Measurements from ENCODE around the gene CTXN2.

GRCh38 chr15:48185529-48185928, 5.9 kb upstream of the CTXN2 start:
- TF ChIP-seq RFX5 (IDR thresholded peaks at IDR 0.05; ENCODE audit: low read length) = no peak
- no peak for TF ChIP-seq CTCF (IDR thresholded peaks at IDR 0.05)
- no peak for TF ChIP-seq EP300 (IDR thresholded peaks at IDR 0.05; ENCODE audit: borderline replicate concordance in 1 of 2, low read depth in 1 of 2, low read length in 1 of 2)
- no peak for TF ChIP-seq EZH2phosphoT487 (IDR thresholded peaks at IDR 0.05; ENCODE audit: borderline replicate concordance, low read depth)
- TF ChIP-seq MXI1 (IDR thresholded peaks at IDR 0.05; ENCODE audit: low read depth, low read length) = no peak
- TF ChIP-seq YY1 (IDR thresholded peaks at IDR 0.05; ENCODE audit: low read depth) = no peak
- no peak for TF ChIP-seq TEAD4 (IDR thresholded peaks at IDR 0.05; ENCODE audit: borderline replicate concordance, insufficient read depth)
- TF ChIP-seq POLR2AphosphoS5 (IDR thresholded peaks at IDR 0.05; ENCODE audit: low read depth, low read length) = no peak
- TF ChIP-seq NFIC (IDR thresholded peaks at IDR 0.05; ENCODE audit: borderline replicate concordance) = no peak
- TF ChIP-seq SMC3 (IDR thresholded peaks at IDR 0.05; ENCODE audit: low read depth, low read length) = no peak
- TF ChIP-seq USF2 (IDR thresholded peaks at IDR 0.05; ENCODE audit: borderline replicate concordance, low read depth, low read length) = no peak

All from SK-N-SH (cell line).